Loucy (cell line): ENCODE data around the gene LMBR1.

Experiments
- H2AFZ ChIP-seq: fragments of 200-600 bp; sonication (generic); 2 replicates; pipeline ENCODE4 v1.6.0; 2016; ENCODE audit warnings: antibody characterized with exemption, mild to moderate bottlenecking, low read length, moderate library complexity
- H3F3A ChIP-seq: fragments of 200-600 bp; 2 replicates; pipeline ENCODE4 v1.6.0; 2016; ENCODE audit warnings: antibody characterized with exemption, low read depth, mild to moderate bottlenecking
- H3K27me3 ChIP-seq: fragments of 200-600 bp; sonication (generic); 2 replicates; pipeline ENCODE4 v1.6.1; 2014; ENCODE audit warnings: low read length, mild to moderate bottlenecking; ENCODE audit not compliant: insufficient read depth, poor library complexity, severe bottlenecking
- H3K36me3 ChIP-seq: fragments of 200-600 bp; sonication (generic); 2 replicates; pipeline ENCODE4 v1.6.1; 2016; ENCODE audit warnings: low read length; ENCODE audit not compliant: insufficient read depth
- H3K4me1 ChIP-seq: fragments of 200-600 bp; sonication (generic); 2 replicates; pipeline ENCODE4 v1.5.1; 2014; ENCODE audit warnings: low read length, mild to moderate bottlenecking; ENCODE audit not compliant: insufficient read depth, poor library complexity, severe bottlenecking
- H3K4me2 ChIP-seq: fragments of 200-600 bp; sonication (generic); 2 replicates; pipeline ENCODE4 v1.6.0; 2014; ENCODE audit warnings: antibody characterized with exemption, low read length, low read depth, mild to moderate bottlenecking; ENCODE audit not compliant: poor library complexity, severe bottlenecking
- H3K4me3 ChIP-seq: fragments of 200-600 bp; sonication (generic); 2 replicates; pipeline ENCODE4 v1.5.1; 2014; ENCODE audit warnings: low read length, mild to moderate bottlenecking, mixed read lengths; ENCODE audit not compliant: poor library complexity, severe bottlenecking
- H3K79me2 ChIP-seq: fragments of 200-600 bp; sonication (generic); 2 replicates; pipeline ENCODE4 v1.6.1; 2014; ENCODE audit warnings: low read length; ENCODE audit not compliant: insufficient read depth
- H3K9ac ChIP-seq: fragments of 200-600 bp; sonication (generic); 2 replicates; pipeline ENCODE4 v1.6.0; 2014; ENCODE audit warnings: mild to moderate bottlenecking, low read depth, low read length, moderate library complexity; ENCODE audit not compliant: poor library complexity, severe bottlenecking
- H3K9me2 ChIP-seq: fragments of 200-600 bp; sonication (generic); replicated peaks from 2 replicates; pipeline ENCODE4 v1.6.1; 2016; ENCODE audit warnings: low read depth, low read length, mixed read lengths
- H3K9me3 ChIP-seq: fragments of 200-600 bp; sonication (generic); 2 replicates; pipeline ENCODE4 v1.6.1; 2014; ENCODE audit warnings: mild to moderate bottlenecking, antibody characterized with exemption, low read length, low read depth; ENCODE audit not compliant: insufficient read depth
- H4K20me1 ChIP-seq: fragments of 200-600 bp; sonication (generic); 2 replicates; pipeline ENCODE4 v1.6.0; 2014; ENCODE audit warnings: antibody characterized with exemption, low read length, mild to moderate bottlenecking; ENCODE audit not compliant: insufficient read depth, poor library complexity, severe bottlenecking
- EZH2phosphoT487 ChIP-seq: fragments of 200-600 bp; IDR thresholded peaks from 2 replicates; pipeline ENCODE4 v1.6.1; 2018; ENCODE audit warnings: antibody characterized with exemption, mild to moderate bottlenecking, moderate library complexity, borderline replicate concordance
- TF ChIP-seq, protein P1 (sequence below): fragments of 200-600 bp; sonication (generic); conservative IDR thresholded peaks from 2 replicates; pipeline ENCODE4 v1.5.1; 2014; ENCODE audit warnings: mild to moderate bottlenecking, antibody characterized with exemption, low read length

Gene LMBR1

GRCh38 chr7:156747718-156748117 lies 145.3 kb downstream of the LMBR1 start:
- Histone ChIP-seq H3K9ac (no peak overlapping the region), H3K4me1 (no peaks in the 10 kb centered on the region), H3K9me3 (no peaks in the 10 kb centered on the region), H3K79me2 (no peaks in the 10 kb centered on the region), H2AFZ (no peak overlapping the region), H3K27me3 (no peaks in the 10 kb centered on the region), H3K4me3 (no peak overlapping the region), H3K36me3 (peaks cover 15% of the 10 kb centered on the region), H4K20me1 (no peaks in the 10 kb centered on the region), H3F3A (no peaks in the 10 kb centered on the region), H3K4me2 (no peak overlapping the region), H3K9me2 (no peaks in the 10 kb centered on the region)
- TF ChIP-seq, protein P1, sequence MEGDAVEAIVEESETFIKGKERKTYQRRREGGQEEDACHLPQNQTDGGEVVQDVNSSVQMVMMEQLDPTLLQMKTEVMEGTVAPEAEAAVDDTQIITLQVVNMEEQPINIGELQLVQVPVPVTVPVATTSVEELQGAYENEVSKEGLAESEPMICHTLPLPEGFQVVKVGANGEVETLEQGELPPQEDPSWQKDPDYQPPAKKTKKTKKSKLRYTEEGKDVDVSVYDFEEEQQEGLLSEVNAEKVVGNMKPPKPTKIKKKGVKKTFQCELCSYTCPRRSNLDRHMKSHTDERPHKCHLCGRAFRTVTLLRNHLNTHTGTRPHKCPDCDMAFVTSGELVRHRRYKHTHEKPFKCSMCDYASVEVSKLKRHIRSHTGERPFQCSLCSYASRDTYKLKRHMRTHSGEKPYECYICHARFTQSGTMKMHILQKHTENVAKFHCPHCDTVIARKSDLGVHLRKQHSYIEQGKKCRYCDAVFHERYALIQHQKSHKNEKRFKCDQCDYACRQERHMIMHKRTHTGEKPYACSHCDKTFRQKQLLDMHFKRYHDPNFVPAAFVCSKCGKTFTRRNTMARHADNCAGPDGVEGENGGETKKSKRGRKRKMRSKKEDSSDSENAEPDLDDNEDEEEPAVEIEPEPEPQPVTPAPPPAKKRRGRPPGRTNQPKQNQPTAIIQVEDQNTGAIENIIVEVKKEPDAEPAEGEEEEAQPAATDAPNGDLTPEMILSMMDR: no peak
- TF ChIP-seq EZH2phosphoT487: no peak

GRCh38 chr7:156746891-156747290 lies 146.1 kb downstream of the LMBR1 start:
- Histone ChIP-seq H4K20me1 (no peaks in the 10 kb centered on the region), H3K9me3 (no peaks in the 10 kb centered on the region), H3K36me3 (peaks cover 13% of the 10 kb centered on the region), H2AFZ (no peak overlapping the region), H3K27me3 (no peaks in the 10 kb centered on the region), H3K4me2 (no peak overlapping the region), H3K9ac (no peak overlapping the region), H3K4me3 (no peak overlapping the region), H3K9me2 (no peaks in the 10 kb centered on the region), H3K4me1 (no peaks in the 10 kb centered on the region), H3F3A (no peaks in the 10 kb centered on the region), H3K79me2 (no peaks in the 10 kb centered on the region)
- no peak for TF ChIP-seq EZH2phosphoT487
- TF ChIP-seq, protein P1: no peak

- Histone ChIP-seq H3F3A (no peaks in the 10 kb centered on the region), H3K27me3 (no peaks in the 10 kb centered on the region), H3K79me2 (no peaks in the 10 kb centered on the region), H3K9me3 (no peaks in the 10 kb centered on the region), H3K4me2 (no peak overlapping the region), H3K4me1 (no peaks in the 10 kb centered on the region), H3K9me2 (no peaks in the 10 kb centered on the region), H4K20me1 (no peaks in the 10 kb centered on the region), H3K4me3 (no peak overlapping the region), H2AFZ (no peak overlapping the region), H3K9ac (no peak overlapping the region), H3K36me3 (peaks cover 15% of the 10 kb centered on the region; the same call in 1 of the 2 replicates)
- no peak for TF ChIP-seq EZH2phosphoT487
- TF ChIP-seq, protein P1: no peak
These were observed 153.4 kb downstream of the LMBR1 start for GRCh38 chr7:156739596-156739995.
